GM19463 (cell line): ENCODE measurements around the gene LHX2.

Source experiments
- ATAC-seq: cut with Tn5 transposase; IDR thresholded peaks from one replicate; pipeline ENCODE4 v1.9.1; 2021; ENCODE audit warnings: mild to moderate bottlenecking, moderate library complexity; ENCODE audit not compliant: unreplicated experiment

Gene LHX2

DNA sequence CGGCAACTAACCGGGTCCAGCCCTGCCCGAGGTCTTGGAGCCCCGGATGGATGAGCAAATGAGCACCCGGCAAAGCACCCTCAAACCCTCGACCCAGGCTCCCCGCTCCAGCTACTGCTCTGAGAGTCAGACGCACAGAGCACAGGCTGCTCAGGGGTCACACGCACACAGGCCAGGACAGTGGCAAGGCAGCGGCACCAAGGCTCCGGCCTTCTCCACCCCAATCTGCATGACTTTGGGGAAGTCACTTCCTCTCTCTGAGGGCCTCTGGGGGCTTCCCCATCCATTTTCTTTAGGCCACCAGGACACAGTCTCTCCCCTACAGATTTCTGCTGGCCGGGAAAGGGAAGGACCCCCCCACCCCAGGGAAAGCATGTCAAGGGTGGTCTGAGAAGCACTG lies 18.0 kb downstream of the LHX2 start:
- ATAC-seq, result no peak

DNA sequence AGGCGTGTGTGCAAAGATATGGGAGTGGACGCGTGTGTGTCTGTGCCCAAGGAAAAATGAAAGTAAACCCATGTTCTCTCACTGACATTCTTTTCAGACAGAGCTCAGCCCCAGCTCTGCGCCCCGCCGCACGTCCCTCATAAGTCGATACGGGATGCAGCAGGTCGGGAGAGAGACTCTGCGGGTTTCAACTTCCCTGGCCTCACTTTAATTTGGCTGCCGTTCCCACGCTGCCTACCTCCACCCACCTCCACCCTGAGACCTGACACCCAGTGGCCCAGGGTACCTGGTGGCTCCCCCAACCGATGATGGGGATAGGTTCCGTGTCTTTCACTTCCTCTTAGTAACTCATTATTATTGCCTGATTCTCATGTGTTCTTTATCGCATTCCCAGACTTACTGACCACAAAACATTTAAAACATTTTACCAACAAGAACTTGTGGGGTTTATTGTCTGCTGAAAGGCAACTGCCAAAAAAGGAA lies 19.4 kb downstream of the LHX2 start:
- ATAC-seq, result no peak

DNA sequence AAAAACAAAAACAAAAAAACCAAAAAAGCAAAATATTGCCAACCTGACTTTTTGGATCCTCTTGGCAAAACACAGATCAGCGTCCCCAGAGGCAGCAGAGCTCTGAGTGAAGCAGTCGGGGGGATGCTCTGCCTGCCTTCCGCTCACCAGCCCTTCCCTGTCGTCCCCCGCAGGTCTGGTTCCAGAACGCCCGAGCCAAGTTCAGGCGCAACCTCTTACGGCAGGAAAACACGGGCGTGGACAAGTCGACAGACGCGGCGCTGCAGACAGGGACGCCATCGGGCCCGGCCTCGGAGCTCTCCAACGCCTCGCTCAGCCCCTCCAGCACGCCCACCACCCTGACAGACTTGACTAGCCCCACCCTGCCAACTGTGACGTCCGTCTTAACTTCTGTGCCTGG lies 20.7 kb downstream of the LHX2 start:
- no peak for ATAC-seq

DNA sequence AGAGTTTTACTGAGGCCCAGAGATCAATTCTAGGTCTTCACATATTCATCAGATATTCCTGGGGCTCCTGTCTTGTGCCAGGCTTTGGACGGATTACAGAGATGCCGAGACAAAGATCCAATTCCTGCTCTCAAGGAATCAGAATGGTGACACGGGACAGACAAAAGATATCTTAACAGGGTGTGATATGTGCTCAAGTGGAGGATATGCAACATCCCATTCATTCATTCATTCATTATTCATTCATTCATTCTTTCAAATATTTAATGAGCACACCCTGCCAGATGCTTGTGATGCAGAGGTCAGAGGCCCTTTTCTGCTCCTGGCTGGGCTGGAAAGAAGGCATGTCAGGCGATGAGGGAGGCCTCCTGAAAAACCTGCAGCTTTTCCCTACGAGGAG lies 21.8 kb downstream of the LHX2 start:
- no peak for ATAC-seq

DNA sequence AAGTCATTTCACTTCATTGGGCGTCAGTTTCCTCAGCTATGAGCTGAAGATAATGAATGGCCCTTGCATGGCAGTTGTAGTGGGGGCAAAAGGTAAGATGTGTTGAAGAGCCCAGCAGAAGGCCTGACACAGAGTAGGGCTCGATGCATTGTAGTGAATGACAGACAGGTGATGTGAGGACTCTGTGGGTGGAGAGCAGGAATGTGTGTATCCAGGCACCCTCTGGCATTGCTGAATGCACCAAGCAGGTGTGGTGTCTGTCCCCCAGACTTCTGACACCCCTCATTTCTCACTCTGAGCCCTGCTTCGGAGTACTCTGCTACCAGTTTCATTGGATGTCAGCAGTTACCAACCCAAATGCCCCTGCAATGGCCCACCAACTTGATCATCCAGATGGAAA lies 22.4 kb downstream of the LHX2 start:
- no peak for ATAC-seq

DNA sequence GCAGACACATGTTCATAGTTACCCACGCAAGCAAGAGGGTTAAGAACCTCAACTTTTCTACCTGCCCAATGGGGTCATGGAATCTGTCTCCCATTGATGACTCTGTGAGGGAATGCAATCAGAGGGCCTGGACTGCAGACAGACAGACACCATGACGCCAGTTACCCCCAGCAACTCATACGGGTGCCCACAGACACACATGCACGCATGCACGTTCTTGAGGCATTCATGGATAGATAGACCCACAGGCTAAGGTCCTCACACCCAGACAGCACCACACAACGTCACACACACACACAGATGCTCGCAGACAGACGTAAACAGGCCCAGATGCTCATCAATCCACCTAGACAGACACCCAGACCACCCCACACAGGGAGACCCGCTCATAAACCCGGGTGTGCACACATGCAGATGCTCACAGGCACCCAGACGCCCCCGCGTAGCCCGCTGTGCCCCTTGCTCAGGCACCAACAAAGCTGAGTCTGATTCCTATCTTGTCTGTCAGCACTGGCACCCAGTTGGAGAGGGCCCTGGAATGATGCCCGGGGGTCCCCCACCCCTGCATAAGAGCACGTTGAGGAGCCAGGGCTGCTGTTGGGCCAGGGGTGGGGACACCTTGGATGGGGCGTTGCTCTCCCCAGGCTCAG lies 23.6 kb downstream of the LHX2 start:
- ATAC-seq, result no peak

DNA sequence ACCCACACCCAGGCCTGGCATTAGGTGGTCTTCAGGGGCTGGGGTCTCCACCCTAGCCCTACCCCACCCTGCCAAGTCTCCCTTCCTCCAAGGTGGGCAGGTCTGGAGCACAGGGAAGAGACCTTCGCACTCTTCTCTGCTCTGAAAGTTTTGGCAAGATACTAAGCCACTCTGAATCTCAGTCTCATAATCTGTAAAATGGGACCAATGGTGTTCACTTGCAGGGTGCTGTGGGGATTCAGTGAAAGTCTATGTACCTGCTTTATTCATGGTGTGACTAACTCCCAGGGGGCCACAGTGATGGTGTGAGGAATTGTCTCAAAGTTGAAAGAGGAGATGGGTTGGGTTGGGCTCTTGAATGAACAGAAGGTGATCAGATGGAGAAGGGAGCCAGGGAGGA lies 25.0 kb downstream of the LHX2 start:
- no peak for ATAC-seq

DNA sequence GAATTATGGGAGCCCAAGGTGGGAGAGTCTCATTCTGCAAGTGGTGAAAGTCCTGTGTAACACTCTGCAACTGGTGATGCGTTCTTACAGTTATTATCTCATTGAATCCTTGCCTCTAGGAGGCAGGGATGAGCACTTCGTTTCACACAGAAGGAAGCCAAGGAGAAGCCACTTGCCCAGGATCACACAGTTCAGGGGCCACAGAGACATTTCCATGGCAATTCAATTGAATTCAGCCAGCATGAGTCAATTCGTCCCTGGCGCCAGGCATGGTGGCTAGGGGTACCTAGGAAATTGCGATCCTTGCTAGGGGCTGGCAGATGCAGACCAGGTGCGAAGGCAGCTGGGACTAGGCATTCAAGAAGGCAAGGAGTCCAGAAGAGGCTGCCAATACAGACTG lies 26.2 kb downstream of the LHX2 start:
- no peak for ATAC-seq

DNA sequence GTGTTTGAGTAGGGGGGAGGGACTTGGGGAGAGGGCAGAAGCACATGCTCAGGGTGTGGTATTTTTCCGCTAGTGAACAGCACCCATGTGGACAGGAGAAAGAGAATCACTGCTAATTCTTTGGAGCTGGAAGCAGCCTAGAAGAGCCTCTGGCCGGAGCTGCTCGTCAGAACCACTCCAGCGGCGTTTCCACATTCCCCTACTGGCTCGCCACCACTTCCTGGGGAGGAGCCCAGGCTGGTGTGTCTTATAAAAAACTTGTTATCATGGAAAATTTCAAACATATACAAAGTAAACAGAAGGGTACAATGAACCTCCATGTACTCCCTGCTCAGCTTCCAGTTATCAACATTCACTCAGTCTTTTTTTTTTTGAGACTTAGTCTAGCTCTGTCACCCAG lies 26.7 kb downstream of the LHX2 start:
- no peak for ATAC-seq

DNA sequence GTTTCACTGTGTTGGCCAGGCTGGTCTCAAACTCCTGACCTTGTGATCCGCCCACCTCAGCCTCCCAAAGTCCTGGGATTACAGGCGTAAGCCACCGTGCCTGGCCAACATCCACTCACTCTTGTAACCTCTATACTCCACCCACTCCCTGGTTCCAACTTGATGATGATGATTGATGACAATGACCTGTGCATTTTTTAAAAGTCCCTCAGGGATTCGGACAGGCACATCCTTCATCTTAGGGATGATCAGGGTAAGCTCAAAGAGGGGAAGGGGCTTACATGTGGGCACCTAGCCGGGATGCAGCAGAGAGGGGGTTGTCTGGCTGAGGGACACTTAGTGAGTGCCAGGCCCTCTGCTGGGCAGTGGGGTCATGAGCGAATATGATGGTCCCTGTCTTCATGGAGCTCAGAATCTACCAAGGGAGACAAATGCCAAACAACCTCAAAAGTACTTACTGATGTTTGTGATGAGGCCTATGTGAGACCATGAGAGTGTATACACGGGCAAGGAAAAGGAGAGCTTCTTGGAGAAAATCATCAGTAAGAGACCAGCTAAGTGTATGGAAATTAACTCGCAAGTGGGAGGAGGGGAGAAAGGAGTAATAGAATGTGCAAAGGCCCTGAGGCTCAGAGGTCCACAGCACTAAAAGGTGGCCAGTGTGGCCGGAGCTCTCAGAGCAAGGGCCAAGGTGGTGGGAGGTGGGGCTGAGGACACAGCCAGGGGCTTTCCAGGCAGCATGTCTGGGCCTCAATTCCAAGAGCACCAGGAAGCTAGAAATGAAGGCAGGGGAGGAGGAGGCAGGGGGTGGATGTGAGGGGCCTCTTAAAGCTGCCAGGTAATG lies 27.4 kb downstream of the LHX2 start:
- no peak for ATAC-seq

DNA sequence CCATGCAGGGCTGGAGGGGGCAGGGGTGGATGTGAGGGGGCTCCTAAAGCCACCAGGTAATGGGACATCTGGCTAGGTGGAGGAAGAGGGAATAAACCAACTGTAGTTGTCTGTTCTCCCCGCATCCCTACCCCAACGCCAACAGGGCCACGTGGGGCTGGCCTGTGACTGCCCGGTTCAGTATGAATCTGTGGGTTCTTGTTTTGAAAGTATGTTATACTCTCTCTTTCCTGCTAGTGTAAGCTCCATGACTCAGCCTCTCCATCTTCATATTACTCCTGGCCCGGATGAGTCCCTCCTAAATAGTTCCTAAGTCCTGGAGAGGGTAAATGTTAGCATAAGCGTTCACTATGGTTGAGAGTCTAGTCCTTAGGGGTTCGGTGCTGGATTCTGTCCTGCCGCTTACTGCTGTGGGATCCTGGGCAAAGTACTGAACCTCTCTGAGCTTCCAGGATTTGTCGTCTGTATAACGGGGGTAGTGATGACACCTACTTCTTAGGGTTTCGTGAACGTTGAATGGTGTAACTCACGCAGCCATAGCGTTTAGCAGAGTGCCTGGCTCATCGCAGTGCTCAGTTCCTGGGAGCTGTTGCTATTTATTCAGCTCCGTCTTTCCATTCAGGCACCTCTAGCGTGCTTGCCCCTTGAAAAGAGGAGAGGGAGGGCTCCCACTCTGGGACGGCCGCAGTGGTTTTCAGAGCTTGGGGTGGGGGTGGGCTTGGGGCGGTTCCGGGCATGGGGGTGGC lies 28.8 kb downstream of the LHX2 start:
- no peak for ATAC-seq

DNA sequence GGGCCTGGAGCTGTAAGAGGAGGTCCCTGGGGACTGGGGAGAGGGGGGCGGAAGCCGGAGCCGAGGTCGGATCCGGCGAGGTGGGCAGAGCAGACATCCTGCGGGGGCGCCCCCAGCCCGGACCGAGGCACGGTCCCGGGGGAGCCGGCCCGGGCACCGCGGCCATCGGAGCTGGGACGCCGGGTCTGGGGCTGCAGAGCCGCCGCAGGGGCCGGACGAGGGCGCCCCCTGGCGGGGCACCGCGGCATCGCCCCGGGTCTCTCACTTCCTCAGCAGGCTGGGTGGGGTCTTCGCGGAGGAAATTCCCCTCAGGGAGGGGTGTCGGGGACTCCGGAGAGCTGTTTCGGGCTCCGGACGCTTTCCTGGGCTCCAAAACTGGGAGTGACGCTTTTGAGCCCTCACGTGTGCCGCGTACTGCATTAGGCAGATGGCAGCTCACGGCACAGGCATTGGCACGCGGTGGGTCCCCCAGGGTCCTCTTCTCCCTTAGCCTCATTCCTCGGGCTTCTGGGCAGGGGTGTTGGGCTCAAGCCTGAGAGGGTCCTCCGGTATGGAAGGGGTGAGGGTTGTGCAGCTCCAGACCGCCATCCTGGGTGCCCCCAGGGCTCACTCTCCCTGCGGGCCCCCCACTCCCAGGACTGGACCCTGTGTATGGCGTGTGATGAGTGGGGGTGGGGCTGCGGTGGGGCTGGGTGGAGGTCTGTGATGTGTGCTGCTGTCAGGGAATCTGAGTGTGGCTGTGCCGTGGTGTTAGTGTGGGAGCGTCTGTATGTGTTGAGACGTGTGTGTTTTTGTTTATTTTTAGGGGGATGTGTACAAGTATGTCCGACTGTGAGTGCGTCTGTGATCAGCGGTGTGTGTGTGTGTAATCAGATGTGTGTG lies 29.6 kb downstream of the LHX2 start:
- ATAC-seq, result no peak

DNA sequence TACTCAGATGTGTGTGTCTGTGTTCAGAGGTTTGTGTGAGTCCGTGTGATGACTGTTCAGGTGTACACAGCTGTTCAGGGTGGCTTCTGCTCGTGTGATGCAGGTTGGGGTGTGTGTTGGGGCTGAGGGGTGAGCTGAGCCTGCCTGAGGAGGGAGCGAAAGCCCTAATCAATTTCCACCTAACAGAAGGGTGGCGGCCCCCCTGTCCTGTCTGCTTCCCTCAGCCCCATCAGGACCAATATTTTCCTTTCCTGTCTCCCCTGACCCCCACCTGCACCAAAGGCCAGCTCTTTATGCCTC lies 30.2 kb downstream of the LHX2 start:
- ATAC-seq, result no peak

DNA sequence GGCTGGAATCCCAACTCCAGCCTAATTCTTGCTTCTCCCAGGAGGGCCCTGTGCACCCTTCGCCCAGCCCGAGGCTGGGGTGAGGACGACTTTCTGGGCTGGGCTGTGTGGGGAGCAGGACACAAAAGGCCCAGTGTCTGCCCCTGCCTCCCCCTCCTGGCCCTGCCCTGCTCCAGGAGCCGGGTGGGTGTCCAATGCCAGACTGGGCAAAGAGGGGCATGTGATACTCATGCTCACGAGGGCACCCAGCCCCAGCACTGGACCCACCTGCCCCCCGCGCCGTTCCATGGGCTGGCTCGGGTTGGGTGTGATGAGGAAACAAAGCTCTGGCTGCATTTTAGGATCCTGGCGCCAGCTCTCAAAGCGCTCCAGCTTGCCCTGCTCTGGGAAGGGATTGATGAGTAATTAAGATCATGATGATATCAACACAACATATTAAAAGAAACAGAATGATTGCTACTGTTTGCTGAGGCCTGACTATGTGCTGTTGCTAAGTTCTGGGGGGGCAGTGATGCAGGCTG lies 30.7 kb downstream of the LHX2 start:
- ATAC-seq, result no peak

DNA sequence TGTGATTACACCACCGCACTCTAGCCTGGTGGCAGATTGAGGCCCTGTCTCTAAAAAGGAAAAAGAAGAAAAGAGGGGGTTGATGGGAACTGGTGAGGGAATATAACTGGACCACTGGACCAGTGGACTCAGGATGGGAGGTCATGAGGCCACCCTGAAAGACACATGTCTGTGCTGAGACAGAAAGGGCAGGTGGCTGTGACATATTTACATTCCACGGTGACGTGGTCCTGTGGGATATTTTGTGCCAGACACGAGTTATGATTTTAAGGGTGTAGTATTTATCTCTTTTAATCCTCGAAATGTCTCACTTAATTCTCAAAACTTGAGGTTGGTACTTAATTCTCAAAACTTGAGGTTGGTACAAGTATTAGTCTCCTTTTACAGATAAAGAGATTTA lies 32.9 kb downstream of the LHX2 start:
- no peak for ATAC-seq

DNA sequence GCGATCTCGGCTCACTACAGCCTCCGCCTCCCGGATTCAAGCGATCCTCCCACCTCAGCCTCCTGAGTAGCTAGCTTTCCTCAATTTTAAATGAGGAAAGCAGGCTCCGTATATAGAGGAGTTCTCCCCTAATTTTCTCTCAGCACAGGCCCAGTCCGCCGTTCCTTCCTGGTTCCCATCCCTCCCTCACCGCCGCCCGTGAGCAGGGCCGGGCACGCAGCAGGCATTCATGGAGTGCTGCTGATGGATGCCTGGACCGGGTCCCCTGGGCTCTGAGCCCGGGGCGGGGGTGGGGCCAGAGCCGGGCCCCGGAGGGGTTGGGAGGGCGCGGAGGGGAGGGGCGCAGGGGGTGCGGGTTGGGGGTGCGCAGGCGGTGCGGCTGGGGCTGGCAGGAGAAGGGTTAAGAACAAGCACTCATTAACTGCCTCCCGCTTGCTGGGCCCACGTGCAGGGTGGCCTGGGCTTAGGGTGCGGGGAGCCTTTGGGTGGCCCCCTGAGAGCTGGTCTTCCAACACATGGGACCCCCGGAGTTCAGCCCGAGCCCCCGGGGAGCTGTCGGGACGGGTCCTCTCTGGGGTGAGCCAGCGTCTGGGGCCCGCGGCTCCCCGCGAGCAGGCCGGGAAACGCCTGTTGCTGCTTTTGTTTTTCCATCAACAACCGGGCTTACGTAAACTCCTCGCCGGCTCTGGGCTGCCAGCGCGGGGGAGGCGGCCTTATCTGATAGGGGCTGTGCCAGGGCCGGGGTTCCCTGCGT lies 33.7 kb downstream of the LHX2 start:
- ATAC-seq, result no peak

DNA sequence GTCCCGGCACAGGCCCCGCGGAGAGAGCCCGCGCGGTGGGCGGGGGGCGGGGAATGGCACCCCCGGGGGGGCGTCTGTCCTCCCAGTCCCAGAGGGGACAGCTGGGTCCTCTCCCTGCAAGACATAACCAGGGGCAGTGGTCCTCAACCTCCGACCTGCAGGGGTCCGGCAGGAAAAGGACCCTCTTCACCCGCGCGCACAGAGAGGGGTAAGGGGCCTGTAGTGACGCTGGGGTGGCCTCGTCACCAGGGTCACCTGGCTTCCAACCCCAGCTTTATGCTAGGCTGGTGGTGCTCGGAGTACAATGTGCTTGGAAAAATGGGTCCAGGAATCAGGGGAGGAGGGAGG lies 34.2 kb downstream of the LHX2 start:
- no peak for ATAC-seq

DNA sequence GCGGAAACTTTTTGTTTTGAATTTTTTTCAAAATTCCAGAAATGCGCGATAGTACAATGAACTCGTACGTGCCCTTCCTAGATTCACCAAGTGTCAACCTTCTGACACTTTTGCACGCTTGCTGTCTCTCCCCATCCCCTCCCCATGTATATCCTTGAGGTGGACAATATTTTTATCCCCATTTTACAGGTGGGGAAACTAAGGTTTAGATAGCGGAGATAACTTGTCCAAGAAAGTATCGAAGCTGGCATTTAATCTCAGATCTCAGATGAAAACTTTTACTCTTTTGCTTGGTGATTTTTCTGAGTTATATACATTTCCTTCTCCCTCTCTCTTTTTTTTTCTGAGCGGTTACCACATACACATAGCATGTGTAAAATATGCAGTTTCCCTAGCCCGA lies 34.6 kb downstream of the LHX2 start:
- no peak for ATAC-seq

DNA sequence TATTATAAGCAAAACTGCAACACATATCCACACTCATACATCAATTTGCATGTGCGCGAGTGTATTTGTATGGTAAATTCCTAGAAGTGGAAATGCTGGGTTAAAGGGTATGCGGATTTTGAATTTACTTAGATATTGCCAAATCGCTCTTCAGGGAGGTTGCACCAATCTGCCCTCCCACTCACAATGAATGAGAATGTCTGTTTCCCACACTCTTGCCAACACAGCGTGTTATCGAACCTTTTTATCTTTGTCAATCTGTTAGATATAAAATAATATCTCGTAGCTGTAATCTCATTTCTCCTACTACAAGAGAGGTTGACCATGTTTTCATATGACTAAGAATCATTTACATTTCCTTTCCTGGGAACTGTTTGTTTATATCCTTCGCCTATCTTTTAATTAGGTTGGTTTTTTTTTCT lies 35.7 kb downstream of the LHX2 start:
- no peak for ATAC-seq

DNA sequence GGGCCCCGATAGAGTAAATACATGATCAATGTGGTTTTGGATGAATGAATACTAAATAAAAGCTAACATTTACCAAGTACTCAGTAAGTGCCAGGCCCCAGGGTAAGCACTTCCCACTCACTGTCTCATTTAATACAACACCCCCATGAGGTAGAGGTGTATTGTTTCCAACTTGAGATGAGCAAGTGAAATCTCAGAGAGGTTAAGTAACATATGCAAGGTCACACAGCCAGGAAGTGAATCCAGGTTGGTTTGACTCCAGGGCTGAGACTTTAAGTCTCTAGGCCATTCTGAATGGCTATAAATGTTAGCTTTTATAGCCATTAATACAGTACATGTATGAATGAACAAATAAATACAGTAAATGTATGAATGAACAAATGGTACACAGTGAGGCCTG lies 39.4 kb downstream of the LHX2 start:
- ATAC-seq, result no peak
